Caco-2 (cell line): ENCODE data around the gene TOM1. TPM values are rescaled to one million over a fixed set of nuclear protein-coding genes. Genes with fewer than 3 reads are reported as not detected.

Experiments
- BruUV-seq: library from RNA; stranded (reverse); fragments of 400-500 nt; replicated peaks from 2 replicates; lab custom pipeline; 2021; lab: Mats Ljungman, UMichigan
- CTCF ChIA-PET: fragments of 300-600 bp; sonication (Branson Sonifier 250); formaldehyde crosslinking; loops from one replicate; lab custom pipeline; 2022; ENCODE audit warnings: antibody characterized with exemption; lab: Charles Lee
- POLR2A ChIA-PET: fragments of 300-600 bp; sonication (Branson Sonifier 250); formaldehyde crosslinking; loops from one replicate; lab custom pipeline; 2022; ENCODE audit warnings: antibody characterized with exemption; lab: Charles Lee
- DNase-seq, 2 experiments: peaks; one replicate each; pipeline versions ENCODE4 v3.0.0 to v3.0.0-alpha.2; 2020 to 2022
- H3K27me3 ChIP-seq: replicated peaks from 2 replicates; pipeline ENCODE4 v1.6.0; 2011; ENCODE audit warnings: low read length; ENCODE audit not compliant: control insufficient read depth, insufficient read depth
- H3K36me3 ChIP-seq: 2 replicates; pipeline ENCODE4 v1.5.1; 2011; ENCODE audit warnings: low read length; ENCODE audit not compliant: control insufficient read depth, insufficient read depth
- H3K4me1 ChIP-seq: fragments of 250-450 bp; sonication (Bioruptor Pico); 2 replicates; pipeline ENCODE4 v1.5.1; 2020; ENCODE audit warnings: mild to moderate bottlenecking
- H3K4me3 ChIP-seq: 2 replicates; pipeline ENCODE4 v1.5.1; 2011; ENCODE audit warnings: low read depth, mild to moderate bottlenecking, control low read depth, low read length
- H3K9me3 ChIP-seq: fragments of 250-450 bp; sonication (Bioruptor Pico); 2 replicates; pipeline ENCODE4 v1.5.1; 2020; ENCODE audit warnings: mild to moderate bottlenecking, moderate library complexity
- H3K27ac Mint-ChIP-seq: one replicate; pipeline ENCODE4 v1.8.0; 2022; ENCODE audit warnings: mixed read lengths; ENCODE audit not compliant: unreplicated experiment
- H3K27me3 Mint-ChIP-seq: one replicate; pipeline ENCODE4 v1.8.0; 2022; ENCODE audit warnings: mixed read lengths; ENCODE audit not compliant: insufficient read depth, unreplicated experiment
- H3K36me3 Mint-ChIP-seq: one replicate; pipeline ENCODE4 v1.8.0; 2022; ENCODE audit warnings: mild to moderate bottlenecking, mixed read lengths; ENCODE audit not compliant: insufficient read depth, unreplicated experiment
- H3K4me1 Mint-ChIP-seq: one replicate; pipeline ENCODE4 v1.8.0; 2022; ENCODE audit warnings: low read depth, mixed read lengths; ENCODE audit not compliant: unreplicated experiment
- H3K4me3 Mint-ChIP-seq: one replicate; pipeline ENCODE4 v1.8.0; 2022; ENCODE audit warnings: mild to moderate bottlenecking, moderate library complexity, mixed read lengths; ENCODE audit not compliant: unreplicated experiment
- H3K9me3 Mint-ChIP-seq: one replicate; pipeline ENCODE4 v1.8.0; 2022; ENCODE audit warnings: mixed read lengths; ENCODE audit not compliant: unreplicated experiment
- intact Hi-C: fragments of 100-400 bp; cut with micrococcal nuclease; formaldehyde crosslinking; loops from one replicate; pipeline ENCODE4 v1.10.0; 2022; ENCODE audit not compliant: unreplicated experiment
- total RNA-seq: library from RNA; stranded (reverse); gene quantifications from 2 replicates; pipeline ENCODE4 v1.2.3, GENCODE V29; 2022
- TF ChIP-seq, protein P1 (sequence below), 2 experiments: fragments of 200-600 bp in 1 of 2; IDR thresholded peaks; 1 replicate in 1 of 2; 2 replicates in 1 of 2; pipeline versions ENCODE4 v1.5.1 to v1.8.0; 2011 to 2022; ENCODE audit warnings: antibody characterized with exemption in 1 of 2, control low read depth in 1 of 2, inconsistent platforms in 1 of 2, low read depth in 1 of 2, low read length in 1 of 2, mild to moderate bottlenecking in 1 of 2, moderate library complexity in 1 of 2; ENCODE audit not compliant: insufficient read depth in 1 of 2, severe bottlenecking in 1 of 2, unreplicated experiment in 1 of 2

Gene TOM1
- total RNA-seq, 1 experiment from 2014 or later, result 47.4 TPM

DNA sequence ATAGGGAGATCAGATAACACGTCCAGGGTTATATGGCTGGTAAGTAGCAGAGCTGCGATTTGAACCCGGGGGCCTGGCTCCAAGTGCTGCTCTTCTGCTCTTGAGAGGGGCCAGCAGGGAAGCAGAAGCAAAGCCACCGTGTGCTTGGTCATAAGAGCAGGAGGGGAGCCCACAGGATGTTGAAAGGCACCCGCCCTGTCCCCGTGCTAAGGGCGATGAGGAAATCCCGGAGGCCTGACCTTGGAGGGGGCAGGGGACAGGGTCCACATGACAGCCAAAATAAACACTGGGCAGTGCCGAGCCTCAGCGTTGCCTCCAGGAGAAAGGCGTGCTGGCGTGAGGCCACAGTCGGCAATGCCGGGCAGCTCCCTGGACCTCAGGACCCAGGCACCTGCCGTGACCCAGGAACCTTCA is 28.8 kb downstream of the TOM1 start:
- intact Hi-C loops, result no loop called here
- Histone ChIP-seq H3K4me3 (no peak overlapping the region), H3K9me3 (no peaks in the 10 kb centered on the region), H3K36me3 (peaks cover 3% of the 10 kb centered on the region), H3K27me3 (no peaks in the 10 kb centered on the region), H3K4me1 (no peaks in the 10 kb centered on the region)
- no TSS peak for BruUV-seq
- Mint-ChIP-seq H3K36me3 (peaks cover 21% of the 10 kb centered on the region), H3K4me3 (no peak overlapping the region), H3K27me3 (no peaks in the 10 kb centered on the region), H3K27ac (no peak overlapping the region), H3K4me1 (no peaks in the 10 kb centered on the region), H3K9me3 (no peaks in the 10 kb centered on the region)
- no peak for DNase-seq
- ChIA-PET CTCF (interaction anchor here (1.9 kb wide), 1 partner anchor 29 kb away, joined by 4 read pairs; the partner anchor contains the start of gene TOM1), POLR2A (no interaction called here)
- TF ChIP-seq, protein P1, sequence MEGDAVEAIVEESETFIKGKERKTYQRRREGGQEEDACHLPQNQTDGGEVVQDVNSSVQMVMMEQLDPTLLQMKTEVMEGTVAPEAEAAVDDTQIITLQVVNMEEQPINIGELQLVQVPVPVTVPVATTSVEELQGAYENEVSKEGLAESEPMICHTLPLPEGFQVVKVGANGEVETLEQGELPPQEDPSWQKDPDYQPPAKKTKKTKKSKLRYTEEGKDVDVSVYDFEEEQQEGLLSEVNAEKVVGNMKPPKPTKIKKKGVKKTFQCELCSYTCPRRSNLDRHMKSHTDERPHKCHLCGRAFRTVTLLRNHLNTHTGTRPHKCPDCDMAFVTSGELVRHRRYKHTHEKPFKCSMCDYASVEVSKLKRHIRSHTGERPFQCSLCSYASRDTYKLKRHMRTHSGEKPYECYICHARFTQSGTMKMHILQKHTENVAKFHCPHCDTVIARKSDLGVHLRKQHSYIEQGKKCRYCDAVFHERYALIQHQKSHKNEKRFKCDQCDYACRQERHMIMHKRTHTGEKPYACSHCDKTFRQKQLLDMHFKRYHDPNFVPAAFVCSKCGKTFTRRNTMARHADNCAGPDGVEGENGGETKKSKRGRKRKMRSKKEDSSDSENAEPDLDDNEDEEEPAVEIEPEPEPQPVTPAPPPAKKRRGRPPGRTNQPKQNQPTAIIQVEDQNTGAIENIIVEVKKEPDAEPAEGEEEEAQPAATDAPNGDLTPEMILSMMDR (IDR thresholded peaks at IDR 0.05; ENCODE audit: insufficient read depth in 1 of 2, low read depth in 1 of 2, low read length in 1 of 2, severe bottlenecking in 1 of 2, unreplicated experiment in 1 of 2), result no peak

- POLR2A ChIA-PET, result no interaction called here
- H3K9me3 ChIP-seq, result no peaks in the 10 kb centered on the region
- no peak overlapping the region for H3K4me3 ChIP-seq
- peaks cover 22% of the 10 kb centered on the region for H3K36me3 Mint-ChIP-seq
- TF ChIP-seq, protein P1 (IDR thresholded peaks at IDR 0.05; ENCODE audit: insufficient read depth in 1 of 2, low read depth in 1 of 2, low read length in 1 of 2, severe bottlenecking in 1 of 2, unreplicated experiment in 1 of 2), result no peak
- H3K4me1 ChIP-seq, result no peaks in the 10 kb centered on the region
- no peaks in the 10 kb centered on the region for H3K27me3 Mint-ChIP-seq
- no peaks in the 10 kb centered on the region for H3K9me3 Mint-ChIP-seq
- H3K27me3 ChIP-seq, result no peaks in the 10 kb centered on the region
- CTCF ChIA-PET, result no interaction called here
- no TSS peak for BruUV-seq
- no peak overlapping the region for H3K27ac Mint-ChIP-seq
- no peaks in the 10 kb centered on the region for H3K4me1 Mint-ChIP-seq
- H3K36me3 ChIP-seq, result peaks cover 3% of the 10 kb centered on the region
- no peak for DNase-seq
- no peak overlapping the region for H3K4me3 Mint-ChIP-seq
- intact Hi-C loops, result no loop called here
Observed at GRCh38 chr22:35329114-35329847, 29.6 kb downstream of the TOM1 start.

GRCh38 chr22:35330258-35330861 is 30.7 kb downstream of the TOM1 start:
- no peak overlapping the region for H3K4me3 ChIP-seq
- DNase-seq, result no peak
- ChIA-PET POLR2A (interaction anchor here (0.6 kb wide), 1 partner anchor 85 kb away, joined by 5 read pairs; no protein-coding TSS in a partner anchor), CTCF (interaction anchor here (0.5 kb wide), 1 partner anchor 73 kb away, joined by 6 read pairs; the partner anchor contains the start of gene HMGXB4)
- BruUV-seq, result no TSS peak
- intact Hi-C loops, result no loop called here
- H3K27me3 Mint-ChIP-seq, result no peaks in the 10 kb centered on the region
- no peaks in the 10 kb centered on the region for H3K4me1 Mint-ChIP-seq
- no peaks in the 10 kb centered on the region for H3K9me3 Mint-ChIP-seq
- H3K4me1 ChIP-seq, result no peaks in the 10 kb centered on the region
- H3K9me3 ChIP-seq, result no peaks in the 10 kb centered on the region
- TF ChIP-seq, protein P1 (IDR thresholded peaks at IDR 0.05; ENCODE audit: insufficient read depth in 1 of 2, low read depth in 1 of 2, low read length in 1 of 2, severe bottlenecking in 1 of 2, unreplicated experiment in 1 of 2), result no peak
- no peak overlapping the region for H3K27ac Mint-ChIP-seq
- peaks cover 21% of the 10 kb centered on the region for H3K36me3 Mint-ChIP-seq
- H3K27me3 ChIP-seq, result no peaks in the 10 kb centered on the region
- H3K4me3 Mint-ChIP-seq, result no peak overlapping the region
- H3K36me3 ChIP-seq, result peaks cover 3% of the 10 kb centered on the region
